PC-9 (cell line): ENCODE data around the gene HCFC2.

ENCODE experiments used
- EZH2 ChIP-seq: fragments of 200-600 bp; sonication (generic); IDR thresholded peaks from 2 replicates; pipeline ENCODE4 v1.8.0; 2017; ENCODE audit warnings: antibody characterized with exemption, low read depth
- TF ChIP-seq, protein P1 (sequence below): fragments of 200-600 bp; sonication (generic); conservative IDR thresholded peaks from 2 replicates; pipeline ENCODE4 v1.6.1; 2017; ENCODE audit warnings: mixed run types, antibody characterized with exemption, mild to moderate bottlenecking, moderate library complexity

DNA sequence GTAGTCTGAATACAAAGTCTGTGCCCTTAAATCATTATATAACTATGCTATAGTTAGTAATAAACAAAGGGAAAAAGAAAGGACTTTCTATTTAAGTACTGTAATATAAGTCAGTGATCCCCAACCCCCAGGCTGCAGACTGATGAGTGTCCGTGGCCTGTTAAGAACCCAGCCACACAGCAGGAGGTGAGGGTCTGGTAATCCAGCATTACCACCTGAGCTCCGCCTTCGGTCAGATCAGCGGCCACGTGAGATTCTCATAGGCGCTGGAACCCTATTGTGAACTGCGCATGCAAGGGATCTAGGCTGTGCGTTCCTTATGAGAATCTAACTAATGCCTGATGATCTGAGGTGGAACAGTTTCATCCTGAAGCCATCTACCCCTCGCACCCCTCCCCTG, 58.0 kb downstream of the HCFC2 start:
- TF ChIP-seq, protein P1, sequence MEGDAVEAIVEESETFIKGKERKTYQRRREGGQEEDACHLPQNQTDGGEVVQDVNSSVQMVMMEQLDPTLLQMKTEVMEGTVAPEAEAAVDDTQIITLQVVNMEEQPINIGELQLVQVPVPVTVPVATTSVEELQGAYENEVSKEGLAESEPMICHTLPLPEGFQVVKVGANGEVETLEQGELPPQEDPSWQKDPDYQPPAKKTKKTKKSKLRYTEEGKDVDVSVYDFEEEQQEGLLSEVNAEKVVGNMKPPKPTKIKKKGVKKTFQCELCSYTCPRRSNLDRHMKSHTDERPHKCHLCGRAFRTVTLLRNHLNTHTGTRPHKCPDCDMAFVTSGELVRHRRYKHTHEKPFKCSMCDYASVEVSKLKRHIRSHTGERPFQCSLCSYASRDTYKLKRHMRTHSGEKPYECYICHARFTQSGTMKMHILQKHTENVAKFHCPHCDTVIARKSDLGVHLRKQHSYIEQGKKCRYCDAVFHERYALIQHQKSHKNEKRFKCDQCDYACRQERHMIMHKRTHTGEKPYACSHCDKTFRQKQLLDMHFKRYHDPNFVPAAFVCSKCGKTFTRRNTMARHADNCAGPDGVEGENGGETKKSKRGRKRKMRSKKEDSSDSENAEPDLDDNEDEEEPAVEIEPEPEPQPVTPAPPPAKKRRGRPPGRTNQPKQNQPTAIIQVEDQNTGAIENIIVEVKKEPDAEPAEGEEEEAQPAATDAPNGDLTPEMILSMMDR: no peak
- no peak for TF ChIP-seq EZH2
